DOHH2 (cell line): ENCODE data around the gene IKBKG.

Experiments
- EZH2phosphoT487 ChIP-seq: fragments of 200-600 bp; sonication (generic); IDR thresholded peaks from 2 replicates; pipeline ENCODE4 v1.6.1; 2017; ENCODE audit warnings: borderline replicate concordance, mild to moderate bottlenecking, antibody characterized with exemption, low read length, moderate library complexity, mixed read lengths
- TF ChIP-seq, protein P1 (sequence below): fragments of 200-600 bp; sonication (generic); IDR thresholded peaks from one replicate; pipeline ENCODE4 v1.5.1; 2014; ENCODE audit warnings: antibody characterized with exemption, mild to moderate bottlenecking, low read depth, low read length; ENCODE audit not compliant: poor library complexity, severe bottlenecking

DNA sequence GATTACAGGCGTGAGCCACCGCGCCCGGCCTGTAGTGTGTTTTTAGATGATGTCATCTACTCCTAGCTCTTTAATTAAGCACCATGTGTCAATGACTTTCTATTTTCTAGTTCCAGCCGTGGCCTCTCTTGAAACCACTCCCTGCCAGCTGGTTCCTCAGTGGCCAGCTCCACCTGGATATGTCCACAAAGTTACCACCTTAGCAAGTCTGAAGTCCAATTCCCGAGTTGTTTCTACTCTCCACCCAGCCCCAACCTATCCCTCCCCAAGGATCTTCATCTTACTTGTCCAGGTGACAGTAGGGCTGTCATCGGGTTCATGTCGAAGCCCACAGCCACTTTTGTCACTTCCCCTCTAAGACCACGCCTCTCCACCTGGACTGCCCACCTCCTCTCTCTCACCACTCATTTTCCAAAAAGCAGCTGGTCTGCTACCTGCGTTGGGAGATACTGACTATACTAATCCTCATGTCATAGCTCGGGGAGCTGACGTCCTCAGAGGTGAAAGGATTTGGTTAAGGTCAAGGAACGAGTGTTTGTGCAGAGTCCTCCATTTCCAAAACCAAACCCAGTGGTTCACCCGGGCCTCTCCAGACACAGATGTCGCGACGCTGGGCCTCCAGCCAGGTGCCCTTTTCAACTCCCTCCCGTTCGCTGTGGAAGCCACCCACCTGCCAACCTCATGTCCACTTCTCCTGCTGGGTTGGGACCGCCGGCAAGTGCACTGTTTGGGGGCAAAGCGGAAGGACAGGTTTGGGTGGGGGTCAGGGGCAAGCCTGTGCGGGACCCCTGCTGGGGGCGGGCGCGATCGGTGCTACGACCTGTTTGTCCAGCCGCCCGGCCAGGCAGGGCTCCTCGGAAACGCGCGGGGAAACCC, 32.1 kb upstream of the IKBKG start:
- TF ChIP-seq, protein P1, sequence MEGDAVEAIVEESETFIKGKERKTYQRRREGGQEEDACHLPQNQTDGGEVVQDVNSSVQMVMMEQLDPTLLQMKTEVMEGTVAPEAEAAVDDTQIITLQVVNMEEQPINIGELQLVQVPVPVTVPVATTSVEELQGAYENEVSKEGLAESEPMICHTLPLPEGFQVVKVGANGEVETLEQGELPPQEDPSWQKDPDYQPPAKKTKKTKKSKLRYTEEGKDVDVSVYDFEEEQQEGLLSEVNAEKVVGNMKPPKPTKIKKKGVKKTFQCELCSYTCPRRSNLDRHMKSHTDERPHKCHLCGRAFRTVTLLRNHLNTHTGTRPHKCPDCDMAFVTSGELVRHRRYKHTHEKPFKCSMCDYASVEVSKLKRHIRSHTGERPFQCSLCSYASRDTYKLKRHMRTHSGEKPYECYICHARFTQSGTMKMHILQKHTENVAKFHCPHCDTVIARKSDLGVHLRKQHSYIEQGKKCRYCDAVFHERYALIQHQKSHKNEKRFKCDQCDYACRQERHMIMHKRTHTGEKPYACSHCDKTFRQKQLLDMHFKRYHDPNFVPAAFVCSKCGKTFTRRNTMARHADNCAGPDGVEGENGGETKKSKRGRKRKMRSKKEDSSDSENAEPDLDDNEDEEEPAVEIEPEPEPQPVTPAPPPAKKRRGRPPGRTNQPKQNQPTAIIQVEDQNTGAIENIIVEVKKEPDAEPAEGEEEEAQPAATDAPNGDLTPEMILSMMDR = no peak
- TF ChIP-seq EZH2phosphoT487 = no peak
